ENCODE measurements around the gene KCNK6.

KCNK6 gene

GRCh38 chr19:38308006-38308766 lies 11.5 kb upstream of the KCNK6 start:
- Histone ChIP-seq H3K9ac (ENCODE audit: low read length) (no peak overlapping the region), H3K4me2 (ENCODE audit: low read length) (no peak overlapping the region), H4K20me1 (ENCODE audit: insufficient read depth, low read length) (no peaks in the 10 kb centered on the region), H3K36me3 (ENCODE audit: insufficient read depth, low read length) (peaks cover 18% of the 10 kb centered on the region), H3K27ac (ENCODE audit: low read depth, low read length, poor library complexity, severe bottlenecking) (no peak overlapping the region), H3K79me2 (ENCODE audit: insufficient read depth, low read length) (no peaks in the 10 kb centered on the region), H3K9me3 (ENCODE audit: low read length) (no peaks in the 10 kb centered on the region), H3K27me3 (ENCODE audit: insufficient read depth, low read length) (no peaks in the 10 kb centered on the region), H3K4me3 (ENCODE audit: low read depth, low read length, poor library complexity, severe bottlenecking) (no peak overlapping the region), H3K4me1 (ENCODE audit: insufficient read depth, low read length, severe bottlenecking) (peaks cover 6% of the 10 kb centered on the region), H3F3A (ENCODE audit: insufficient read depth, low read length) (no peaks in the 10 kb centered on the region), H2AFZ (ENCODE audit: low read length) (no peak overlapping the region), H3K9me2 (ENCODE audit: low read depth, low read length) (no peaks in the 10 kb centered on the region)
- TF ChIP-seq EZH2 (IDR thresholded peaks at IDR 0.05; ENCODE audit: borderline replicate concordance, low read length), result no peak
- no peak for TF ChIP-seq CTCF (IDR thresholded peaks at IDR 0.05; ENCODE audit: low read length)

DNA sequence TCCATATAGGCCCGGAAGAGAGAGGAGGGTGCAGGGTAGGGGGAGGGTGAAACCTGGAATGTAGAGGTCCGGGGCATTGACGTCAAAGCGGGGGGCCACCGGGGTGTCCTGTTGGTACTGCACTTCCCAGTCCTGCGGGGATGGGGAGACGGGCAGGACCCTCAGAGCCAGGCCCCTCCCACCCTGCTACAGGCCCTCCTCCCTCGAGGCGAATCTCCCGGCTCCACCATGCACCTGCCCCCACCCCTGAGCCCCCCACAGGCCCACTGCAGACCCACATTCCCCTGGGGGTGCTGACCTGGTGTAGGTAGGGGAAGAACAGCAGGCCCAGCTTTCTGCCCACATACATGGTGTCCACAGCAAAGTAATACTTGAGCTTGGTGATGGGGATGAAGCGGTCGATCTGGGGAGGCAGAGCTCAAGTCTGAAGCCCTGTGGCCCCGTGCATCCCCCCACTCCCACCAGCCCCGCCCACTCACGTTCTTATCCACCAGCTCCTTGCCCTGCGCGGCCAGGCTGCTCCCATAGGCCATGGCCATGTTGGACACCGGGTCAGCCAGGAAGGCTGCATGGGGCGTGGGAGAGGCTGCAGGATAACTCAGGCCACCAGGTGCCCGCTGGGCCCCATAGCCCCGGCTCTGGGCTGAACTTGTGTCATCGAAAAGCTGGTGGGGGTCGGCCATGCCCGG lies 10.6 kb upstream of the KCNK6 start:
- Histone ChIP-seq H4K20me1 (ENCODE audit: insufficient read depth, low read length) (no peaks in the 10 kb centered on the region), H3K79me2 (ENCODE audit: insufficient read depth, low read length) (no peaks in the 10 kb centered on the region), H3K4me3 (ENCODE audit: low read depth, low read length, poor library complexity, severe bottlenecking) (no peak overlapping the region), H3F3A (ENCODE audit: insufficient read depth, low read length) (no peaks in the 10 kb centered on the region), H3K4me1 (ENCODE audit: insufficient read depth, low read length, severe bottlenecking) (peaks cover 14% of the 10 kb centered on the region), H3K9ac (ENCODE audit: low read length) (no peak overlapping the region), H3K27me3 (ENCODE audit: insufficient read depth, low read length) (no peaks in the 10 kb centered on the region), H3K9me2 (ENCODE audit: low read depth, low read length) (no peaks in the 10 kb centered on the region), H3K36me3 (ENCODE audit: insufficient read depth, low read length) (peaks cover 18% of the 10 kb centered on the region), H3K27ac (ENCODE audit: low read depth, low read length, poor library complexity, severe bottlenecking) (no peak overlapping the region), H3K9me3 (ENCODE audit: low read length) (no peaks in the 10 kb centered on the region), H3K4me2 (ENCODE audit: low read length) (no peak overlapping the region), H2AFZ (ENCODE audit: low read length) (no peak overlapping the region)
- TF ChIP-seq EZH2 (IDR thresholded peaks at IDR 0.05; ENCODE audit: borderline replicate concordance, low read length) (no peak), CTCF (IDR thresholded peaks at IDR 0.05; ENCODE audit: low read length) (no peak)

- peaks cover 18% of the 10 kb centered on the region for H3K36me3 ChIP-seq (ENCODE audit: insufficient read depth, low read length)
- no peak overlapping the region for H2AFZ ChIP-seq (ENCODE audit: low read length)
- no peak for TF ChIP-seq EZH2 (IDR thresholded peaks at IDR 0.05; ENCODE audit: borderline replicate concordance, low read length)
- TF ChIP-seq CTCF (IDR thresholded peaks at IDR 0.05; ENCODE audit: low read length), result no peak
These were observed 9.9 kb upstream of the KCNK6 start for GRCh38 chr19:38309615-38310278.

More at GRCh38 chr19:38309615-38310278, 9.9 kb upstream of the KCNK6 start:
- Histone ChIP-seq H3K79me2 (ENCODE audit: insufficient read depth, low read length) (no peaks in the 10 kb centered on the region), H3F3A (ENCODE audit: insufficient read depth, low read length) (no peaks in the 10 kb centered on the region), H4K20me1 (ENCODE audit: insufficient read depth, low read length) (no peaks in the 10 kb centered on the region), H3K4me1 (ENCODE audit: insufficient read depth, low read length, severe bottlenecking) (peaks cover 20% of the 10 kb centered on the region), H3K9me3 (ENCODE audit: low read length) (no peaks in the 10 kb centered on the region), H3K4me3 (ENCODE audit: low read depth, low read length, poor library complexity, severe bottlenecking) (no peak overlapping the region), H3K4me2 (ENCODE audit: low read length) (no peak overlapping the region), H3K27me3 (ENCODE audit: insufficient read depth, low read length) (no peaks in the 10 kb centered on the region), H3K9ac (ENCODE audit: low read length) (no peak overlapping the region), H3K9me2 (ENCODE audit: low read depth, low read length) (no peaks in the 10 kb centered on the region), H3K27ac (ENCODE audit: low read depth, low read length, poor library complexity, severe bottlenecking) (no peak overlapping the region)
